ENCODE measurements around the gene CRTC1.
A peak's percentile ranks its signal among the peaks of the same experiment; 100 is the strongest.

CRTC1 gene

GRCh38 chr19:18683109-18683957 lies at the start of gene CRTC1:
TSS of gene CRTC1 (plus strand) at chr19:18683680. CDS start at chr19:18683703, 23 bp downstream.
- ATAC-seq = peak; percentile 82

GRCh38 chr19:18634612-18635297 lies 48.7 kb upstream of the CRTC1 start:
- TF ChIP-seq CSDC2 (CRISPR knock-in tag; IDR thresholded peaks at IDR 0.05) (no peak), ZNF70 (CRISPR knock-in tag; IDR thresholded peaks at IDR 0.05) (no peak), PATZ1 (CRISPR knock-in tag; IDR thresholded peaks at IDR 0.05; ENCODE audit: borderline replicate concordance) (no peak), GLIS3 (CRISPR knock-in tag; IDR thresholded peaks at IDR 0.05) (no peak), SNAI2 (CRISPR knock-in tag; IDR thresholded peaks at IDR 0.05) (no peak), ESRRG (CRISPR knock-in tag; IDR thresholded peaks at IDR 0.05) (no peak), ISL1 (CRISPR knock-in tag; IDR thresholded peaks at IDR 0.05) (no peak), ZNF565 (CRISPR knock-in tag; conservative IDR thresholded peaks at IDR 0.05; ENCODE audit: low read depth) (no peak), TOX (CRISPR knock-in tag; IDR thresholded peaks at IDR 0.05; ENCODE audit: borderline replicate concordance) (no peak), POU6F1 (CRISPR knock-in tag; IDR thresholded peaks at IDR 0.05; ENCODE audit: borderline replicate concordance, low read depth) (no peak), TSHZ2 (CRISPR knock-in tag; IDR thresholded peaks at IDR 0.05) (no peak), PPARA (CRISPR knock-in tag; IDR thresholded peaks at IDR 0.05; ENCODE audit: borderline replicate concordance) (no peak)
- no peak for ATAC-seq

More at GRCh38 chr19:18683109-18683957, at the start of gene CRTC1:
- no peak for TF ChIP-seq SNAI2 (CRISPR knock-in tag; IDR thresholded peaks at IDR 0.05)
- TF ChIP-seq PATZ1 (CRISPR knock-in tag; IDR thresholded peaks at IDR 0.05; ENCODE audit: borderline replicate concordance) = peak; percentile 92

- no peak for ATAC-seq
- TF ChIP-seq PPARA (CRISPR knock-in tag; IDR thresholded peaks at IDR 0.05; ENCODE audit: borderline replicate concordance) (no peak), ZNF70 (CRISPR knock-in tag; IDR thresholded peaks at IDR 0.05) (no peak), BACH2 (CRISPR knock-in tag; IDR thresholded peaks at IDR 0.05; ENCODE audit: borderline replicate concordance) (no peak), OSR1 (CRISPR knock-in tag; IDR thresholded peaks at IDR 0.05) (no peak)
Observed at GRCh38 chr19:18635831-18636182, 47.7 kb upstream of the CRTC1 start.

GRCh38 chr19:18636183-18636968 lies 47.1 kb upstream of the CRTC1 start:
- no peak for TF ChIP-seq CREB5 (CRISPR knock-in tag; IDR thresholded peaks at IDR 0.05; ENCODE audit: low read depth)
- no peak for TF ChIP-seq ZFP3 (CRISPR knock-in tag; IDR thresholded peaks at IDR 0.05)
- peak; percentile 97 for ATAC-seq

Data from SK-N-SH treated with all-trans-retinoic acid at 6 μM for 48 hours (cell line).